NB4 (cell line): Measurements from ENCODE around the gene TNP2.

Experiments used
- CTCF ChIP-seq: IDR thresholded peaks from one replicate; pipeline ENCODE4 v1.5.1; 2012; ENCODE audit warnings: low read depth, low read length
- MAX ChIP-seq: IDR thresholded peaks from 2 replicates; pipeline ENCODE4 v1.6.1; 2011; ENCODE audit warnings: low read depth, low read length
- MYC ChIP-seq: IDR thresholded peaks from 2 replicates; pipeline ENCODE4 v1.6.1; 2011; ENCODE audit warnings: low read depth, low read length

GRCh38 chr16:11296351-11296705 is 27.2 kb upstream of the TNP2 start:
- TF ChIP-seq CTCF: no peak
- no peak for TF ChIP-seq MYC
- no peak for TF ChIP-seq MAX
